ENCODE data around the gene TMEM63C.

TMEM63C gene

GRCh38 chr14:77199590-77199989 is 18.0 kb downstream of the TMEM63C start:
- DNase-seq: no peak

DNA sequence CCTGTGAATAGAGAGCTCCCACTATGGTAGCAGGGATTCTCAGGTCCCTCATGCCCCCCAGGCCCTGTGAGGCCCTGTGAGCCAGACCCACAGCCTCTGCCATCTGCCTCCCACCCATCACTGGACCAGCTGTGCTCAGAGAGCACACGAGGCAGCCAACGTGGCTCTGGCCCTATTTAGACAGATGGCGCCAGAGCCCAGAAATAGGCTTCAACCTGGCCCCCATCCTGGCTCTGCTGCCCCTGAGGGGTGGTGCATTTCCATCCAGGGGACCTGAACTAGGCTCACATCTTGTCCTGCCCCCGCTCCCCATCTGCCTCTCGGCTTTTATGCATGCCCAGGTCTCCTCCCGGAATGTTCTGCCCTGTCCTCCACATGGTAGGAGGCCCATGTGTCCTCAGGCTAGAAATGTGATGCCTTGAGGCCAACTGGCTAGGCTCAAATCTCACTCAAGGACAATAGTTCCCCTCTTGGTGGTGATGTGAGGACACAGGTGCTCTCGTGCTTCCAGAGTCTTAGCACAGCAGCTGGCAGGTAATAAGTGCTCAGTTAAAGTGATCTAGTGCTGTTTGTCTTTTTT is 18.9 kb downstream of the TMEM63C start:
- no peak for DNase-seq

DNA sequence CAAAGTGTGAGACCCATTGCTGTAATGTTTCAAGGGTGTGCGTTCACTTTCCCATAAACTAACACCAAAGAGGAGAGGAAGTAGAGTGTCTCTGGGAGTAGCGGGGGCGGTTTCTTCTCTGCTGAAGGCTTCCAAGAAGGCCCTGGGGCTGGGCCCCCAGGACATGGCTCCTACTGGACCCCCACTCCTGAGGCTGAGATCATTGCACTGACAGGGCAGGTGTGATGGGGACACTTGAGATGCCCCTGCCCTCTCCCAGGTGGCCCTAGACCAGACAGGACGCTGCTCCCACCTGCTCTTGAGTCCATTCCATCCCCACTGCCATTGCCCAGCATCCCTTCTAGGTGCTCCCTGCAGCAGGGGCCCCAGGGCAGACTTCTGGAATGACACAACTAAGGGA is 20.1 kb downstream of the TMEM63C start:
- no peak for DNase-seq

- peak; percentile 77 for DNase-seq
Measured at GRCh38 chr14:77203611-77204458, 22.2 kb downstream of the TMEM63C start.

GRCh38 chr14:77204459-77204771 is 22.8 kb downstream of the TMEM63C start:
- peak; percentile 99 for DNase-seq

DNA sequence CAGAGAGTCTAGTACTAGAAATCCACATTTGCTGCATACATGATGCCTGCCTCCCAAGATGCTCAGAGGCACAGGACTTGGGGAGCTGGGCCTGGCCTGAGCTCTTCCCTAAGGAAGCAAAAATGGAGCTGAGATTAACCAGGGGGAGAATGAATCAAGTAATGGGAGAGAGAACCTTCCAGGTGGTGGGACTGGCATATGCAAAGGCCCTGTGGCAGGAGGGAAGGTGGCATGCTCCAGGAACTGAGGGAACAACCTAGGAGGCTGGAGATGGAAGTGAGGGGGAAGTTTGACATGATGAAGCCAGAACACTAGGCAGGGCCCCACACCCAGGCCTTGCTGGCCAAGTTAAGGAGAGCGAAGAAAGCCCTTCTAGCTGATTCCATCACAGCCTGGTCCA is 23.3 kb downstream of the TMEM63C start:
- no peak for DNase-seq

- DNase-seq: no peak
Measured at GRCh38 chr14:77205566-77205965, 24.0 kb downstream of the TMEM63C start.

DNA sequence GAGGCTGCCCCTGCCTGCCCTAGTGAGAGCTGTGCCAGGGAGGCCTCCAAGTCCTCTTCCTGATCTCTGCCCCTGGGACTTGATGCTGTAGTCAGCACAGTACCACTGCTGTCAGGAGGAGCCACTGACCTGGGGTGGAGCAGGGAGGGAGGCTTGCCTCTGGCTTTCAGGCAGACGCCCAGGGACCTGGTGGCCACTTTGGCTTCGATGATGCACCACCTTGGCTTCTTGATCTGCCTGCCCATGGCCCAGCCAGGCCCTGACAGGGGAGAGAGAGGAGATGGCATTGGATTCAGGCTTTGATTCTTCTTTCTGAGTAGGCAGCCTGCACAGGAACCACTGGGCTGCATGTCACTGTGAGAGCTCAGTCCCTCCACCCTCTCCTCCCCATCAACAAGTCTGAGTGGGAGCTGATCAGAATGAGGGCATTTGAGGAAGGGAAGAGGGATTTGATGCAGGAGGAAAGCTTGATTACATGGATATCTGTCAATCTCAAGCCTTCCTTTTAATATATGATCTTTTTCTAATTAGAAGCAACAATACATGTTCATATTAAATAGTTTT is 24.7 kb downstream of the TMEM63C start:
- peak; percentile 41 for DNase-seq

GRCh38 chr14:77206877-77207389 is 25.3 kb downstream of the TMEM63C start:
- DNase-seq: no peak

DNA sequence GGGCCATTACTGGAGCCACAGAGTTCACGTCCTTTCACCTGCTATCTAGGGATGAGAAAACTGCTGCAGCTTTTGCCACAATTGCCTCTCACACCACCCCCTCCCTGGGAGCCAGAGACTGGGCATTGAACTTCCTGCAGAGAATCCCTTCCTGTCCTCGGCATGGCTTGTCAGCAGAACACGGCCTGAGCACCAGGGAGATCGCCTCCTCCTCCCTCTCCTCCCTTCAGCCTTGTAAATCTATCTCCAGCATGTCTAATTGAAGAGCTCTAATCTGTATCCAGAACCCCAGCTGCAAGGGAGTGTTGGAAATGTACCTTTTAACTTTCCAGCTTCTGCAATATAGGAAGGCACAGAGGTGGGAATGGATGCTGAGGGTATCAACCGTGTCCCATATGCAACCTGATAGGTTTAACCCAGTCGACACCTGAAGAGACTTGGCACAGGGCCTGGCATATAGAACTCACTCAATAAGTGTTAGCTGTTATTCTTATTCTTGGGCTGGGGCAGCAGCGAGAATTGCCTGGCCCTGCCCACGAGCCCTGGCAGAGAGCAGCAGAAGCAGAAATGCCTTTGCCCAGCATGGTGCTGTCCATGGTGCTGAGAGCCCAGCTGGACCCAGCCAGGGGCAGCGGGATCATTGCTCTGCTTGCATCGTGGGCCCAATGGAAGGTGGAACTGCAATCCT is 26.8 kb downstream of the TMEM63C start:
- peak; percentile 95 for DNase-seq

GRCh38 chr14:77208979-77209318 is 27.4 kb downstream of the TMEM63C start:
- no peak for DNase-seq

- no peak for DNase-seq
Measured at GRCh38 chr14:77212097-77212870, 30.7 kb downstream of the TMEM63C start.

DNA sequence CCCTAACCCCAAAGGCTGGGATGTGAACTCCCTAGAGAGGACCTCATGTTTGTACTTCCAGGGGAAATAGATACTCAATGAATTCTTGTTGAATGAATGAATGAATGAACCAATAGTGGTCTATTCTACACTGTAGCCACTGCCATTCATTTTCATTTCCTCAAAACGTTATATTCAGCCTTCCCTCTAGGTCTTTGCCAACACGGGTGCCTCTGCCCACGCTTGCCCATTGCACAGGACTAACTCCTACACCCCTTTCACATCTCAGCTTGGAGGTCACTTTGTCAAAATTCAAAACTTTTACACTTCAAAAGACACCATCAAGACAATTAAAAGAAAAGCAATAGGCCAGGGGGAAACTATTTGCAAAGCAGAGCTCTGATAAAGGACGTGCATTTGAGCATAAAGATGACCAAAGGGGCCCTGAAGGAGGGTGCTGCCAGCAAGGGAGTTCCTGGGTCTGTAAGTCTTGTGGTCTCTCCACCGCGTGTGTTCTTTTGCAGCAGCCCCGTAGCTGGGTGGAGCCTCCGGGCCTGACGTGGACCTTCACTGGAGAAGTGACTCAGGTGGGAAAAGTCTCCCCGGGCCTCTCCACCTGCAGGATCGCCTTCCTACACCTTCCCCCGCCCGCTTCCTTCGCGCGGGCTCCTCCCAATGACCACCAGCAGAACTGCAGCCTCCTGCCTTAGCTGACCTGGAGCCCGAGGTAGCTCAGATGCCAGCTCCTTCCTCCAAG is 31.5 kb downstream of the TMEM63C start:
- peak; percentile 78 for DNase-seq

- no peak for DNase-seq
Measured at GRCh38 chr14:77213679-77214016, 32.0 kb downstream of the TMEM63C start.

DNA sequence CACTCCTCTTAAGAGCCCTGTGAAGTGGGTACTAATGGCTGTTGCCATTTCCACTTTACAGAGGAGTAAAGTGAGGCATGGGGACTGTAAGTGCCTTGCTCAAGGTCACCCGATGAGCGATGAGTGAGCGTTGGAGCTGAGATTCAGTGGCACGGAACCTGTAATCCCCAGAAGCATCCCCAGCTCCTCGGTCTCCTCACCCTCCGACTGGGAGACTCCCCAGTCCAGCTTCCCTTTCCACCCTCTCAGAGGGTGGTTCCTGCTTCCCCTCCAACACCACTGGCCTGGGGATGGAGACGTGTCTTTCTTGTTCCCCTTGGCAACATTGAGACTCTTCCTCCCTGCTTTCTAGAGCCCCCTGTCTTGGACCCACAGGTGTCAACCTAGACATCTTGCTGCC is 32.6 kb downstream of the TMEM63C start:
- no peak for DNase-seq

DNA sequence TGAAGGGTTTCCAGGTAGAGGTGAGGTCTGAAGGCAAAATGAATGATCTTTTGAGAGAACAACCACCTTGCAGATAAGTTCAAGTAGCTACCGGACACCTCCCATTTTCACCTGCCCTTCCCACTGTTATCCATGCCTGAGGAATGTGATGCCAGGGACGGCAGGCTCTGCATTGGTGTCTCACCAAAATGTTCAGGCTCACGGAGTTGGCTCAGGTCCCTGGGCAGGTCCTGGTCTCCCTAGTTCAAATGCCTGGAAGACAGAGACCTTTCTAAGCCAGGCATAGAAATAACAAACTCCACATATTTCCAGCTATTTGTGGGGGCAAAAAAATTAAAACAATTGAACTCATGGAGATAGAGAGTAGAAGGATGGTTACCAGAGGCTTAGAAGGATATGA is 36.0 kb downstream of the TMEM63C start:
- DNase-seq: no peak

GRCh38 chr14:77219591-77219990 is 38.0 kb downstream of the TMEM63C start:
- no peak for DNase-seq

DNA sequence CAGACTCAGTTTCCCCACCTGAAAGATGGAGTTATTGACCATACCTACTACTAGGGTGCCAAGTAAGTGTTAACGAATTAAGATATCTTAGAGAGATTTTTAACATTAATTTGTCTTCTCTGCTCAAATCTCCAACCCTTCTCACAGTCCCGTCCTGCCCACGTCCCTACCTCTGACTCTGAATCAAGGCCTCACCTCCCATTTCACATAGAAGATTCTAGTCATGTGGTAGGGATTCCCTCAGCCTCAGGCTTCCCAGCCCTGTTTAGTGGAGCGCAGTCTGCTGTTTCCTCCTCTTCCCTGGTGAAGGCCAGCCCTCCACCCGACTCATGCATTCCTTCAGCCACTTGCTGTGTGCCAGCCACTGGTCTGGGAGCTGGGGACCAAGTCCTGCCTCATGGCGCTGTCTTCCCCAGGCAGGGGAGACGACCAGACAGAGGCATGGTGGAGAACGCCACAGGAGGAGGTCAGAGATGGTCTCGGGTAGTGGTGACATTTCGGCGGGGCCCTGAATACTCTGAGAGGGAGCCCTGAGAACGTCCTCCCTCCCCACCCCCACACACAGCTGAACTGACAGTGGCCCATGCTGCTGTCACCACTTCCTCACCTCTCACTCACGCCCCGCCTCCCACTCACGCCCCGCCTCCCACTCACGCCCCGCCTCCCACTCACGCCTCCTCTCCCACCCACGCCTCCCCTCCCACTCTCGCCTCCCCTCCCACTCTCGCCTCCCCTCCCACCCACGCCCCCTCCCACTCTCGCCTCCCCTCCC is 38.8 kb downstream of the TMEM63C start:
- DNase-seq: no peak

GRCh38 chr14:77221241-77221871 is 39.8 kb downstream of the TMEM63C start:
- DNase-seq: no peak

DNA sequence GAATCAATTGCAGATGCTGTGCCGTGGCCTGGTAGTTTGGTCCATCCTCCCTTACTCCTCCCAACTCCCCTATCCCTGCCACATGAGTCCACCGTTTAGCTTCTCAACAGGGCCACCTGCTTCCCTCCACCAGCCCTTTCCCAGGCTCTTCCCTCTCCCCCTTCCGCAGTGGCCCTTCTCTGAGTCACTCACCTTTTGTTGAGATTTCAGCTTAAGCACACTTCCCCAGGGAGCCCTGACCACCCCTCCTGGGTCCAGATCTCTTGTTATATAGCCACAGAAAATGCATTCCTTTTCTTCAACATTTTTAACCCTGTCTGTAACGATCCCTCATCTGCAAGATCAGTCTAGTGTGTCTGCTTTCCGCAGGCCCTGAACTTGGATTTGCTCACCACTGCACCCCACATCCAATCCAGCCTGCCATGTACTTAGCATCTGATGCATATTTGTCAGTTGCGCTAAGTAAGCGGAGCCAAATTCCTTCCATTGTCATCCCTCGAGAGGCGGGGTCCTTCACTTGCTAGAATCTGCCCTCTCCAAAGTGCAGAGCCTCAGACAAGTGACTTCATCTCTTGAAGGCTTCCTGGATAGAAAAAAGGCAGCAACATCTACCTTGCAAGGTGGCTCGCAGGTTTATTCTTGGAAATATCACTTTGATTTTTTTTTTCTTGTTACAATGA is 41.1 kb downstream of the TMEM63C start:
- no peak for DNase-seq
